Adrenal gland (tissue), 12 donors: ENCODE results near the gene NSRP1. TPM values are rescaled to one million over a fixed set of nuclear protein-coding genes. Genes with fewer than 3 reads are reported as not detected.

ENCODE experiments used
- DNase-seq, 7 donors: peaks; one replicate each; pipeline ENCODE4 v3.0.0-alpha.2; 2019 to 2020
- H3K27ac ChIP-seq, 5 donors: fragments of 200-600 bp; sonication (generic) in 4 of 5; 1 replicate in 3 of 5; 2 replicates in 2 of 5; pipeline versions ENCODE4 v1.5.1 to v1.8.0; 2016 to 2020; ENCODE audit warnings: mild to moderate bottlenecking in 1 of 5
- H3K27me3 ChIP-seq: fragments of 200-600 bp; 2 replicates; pipeline ENCODE4 v1.8.0; 2021
- H3K36me3 ChIP-seq, 2 donors: fragments of 200-600 bp; replicated peaks in 1 of 2; 1 replicate in 1 of 2; 2 replicates in 1 of 2; pipeline versions ENCODE4 v1.5.1 to v1.8.0; 2018 to 2022
- H3K4me1 ChIP-seq, 2 donors: fragments of 200-600 bp; replicated peaks in 1 of 2; 1 replicate in 1 of 2; 2 replicates in 1 of 2; pipeline versions ENCODE4 v1.5.1 to v1.8.0; 2018 to 2021
- H3K4me3 ChIP-seq, 4 donors: fragments of 200-600 bp; sonication (generic) in 3 of 4; one replicate each; pipeline ENCODE4 v1.5.1; 2016 to 2018
- H3K9me3 ChIP-seq, 3 donors: fragments of 200-600 bp; sonication (generic) in 1 of 3; replicated peaks in 1 of 3; 1 replicate in 2 of 3; 2 replicates in 1 of 3; pipeline versions ENCODE4 v1.5.1 to v1.8.0; 2016 to 2021
- POLR2A ChIP-seq, 2 donors: fragments of 450-650 bp; IDR thresholded peaks; one replicate each; pipeline ENCODE4 v1.6.1; 2017; ENCODE audit warnings: antibody characterized with exemption in 2 of 2, mild to moderate bottlenecking in 2 of 2, moderate library complexity in 1 of 2
- WGBS, 4 donors: extraction: QIAGEN DNeasy Blood & Tissue Kit in 2 of 4; methylation state at CpG; one replicate each; pipeline versions ENCODE4 v1.1.5 to v1.1.7; 2013 to 2017; 5-methylcytosine and 5-hydroxymethylcytosine counted together
- intact Hi-C, 2 donors: fragments of 100-400 bp; cut with DNase I; formaldehyde crosslinking; loops; one replicate each; pipeline versions ENCODE4 v1.14.1 to v1.15.0; 2022 to 2023
- polyA plus RNA-seq, 3 donors: library from polyadenylated mRNA; stranded (reverse); fragments of 200-250 nt in 2 of 3; fragments of 350-450 nt in 1 of 3; fragmentation: Illumina TruSeq in 1 of 3; extraction: RNeasy Lipid Tissue Mini Kit (QIAGEN cat#74804) in 1 of 3; gene quantifications; one replicate each; pipeline ENCODE4 v1.2.3, GENCODE V29; 2013 to 2014
- total RNA-seq, 9 donors: library from RNA; depleted of rRNA in 4 of 9; stranded (reverse); fragments of >200 nt in 4 of 9; fragments of 120-200 nt in 1 of 9; fragmentation: NEBNext Ultra II Directional in 1 of 9; extraction: Animal tissue kit (Norgen Biotek cat#: 25700) in 1 of 9; gene quantifications; one replicate each; pipeline versions ENCODE4 v1.1.0 to v1.2.4, GENCODE V29; 2013 to 2023
- TF ChIP-seq, protein P1 (sequence below), 6 experiments: fragments of 450-650 bp in 4 of 6; fragments of 200-600 bp in 2 of 6; sonication (generic) in 1 of 6; IDR thresholded peaks; 1 replicate in 5 of 6; 2 replicates in 1 of 6; pipeline versions ENCODE4 v1.5.1 to v1.8.0; 2016 to 2021; ENCODE audit warnings: antibody characterized with exemption in 6 of 6, mild to moderate bottlenecking in 2 of 6, moderate library complexity in 1 of 6
- donor health status: healthy with polysubstance abuse.
- donor health status: Bipolar disorder and iron deficiency.
- donor health status: DM: yes; HTN: yes; CAD: no.
- donor health status: DM: no; HTN: no; CAD: no.
- donor health status: DM: no; HTN: no; CAD: no.
- donor health status: DM: yes; HTN: yes; CAD: no.

Gene NSRP1
- total and polyA plus RNA-seq, 12 donors, result 8.9 to 63.6 (median 22.1) TPM

DNA sequence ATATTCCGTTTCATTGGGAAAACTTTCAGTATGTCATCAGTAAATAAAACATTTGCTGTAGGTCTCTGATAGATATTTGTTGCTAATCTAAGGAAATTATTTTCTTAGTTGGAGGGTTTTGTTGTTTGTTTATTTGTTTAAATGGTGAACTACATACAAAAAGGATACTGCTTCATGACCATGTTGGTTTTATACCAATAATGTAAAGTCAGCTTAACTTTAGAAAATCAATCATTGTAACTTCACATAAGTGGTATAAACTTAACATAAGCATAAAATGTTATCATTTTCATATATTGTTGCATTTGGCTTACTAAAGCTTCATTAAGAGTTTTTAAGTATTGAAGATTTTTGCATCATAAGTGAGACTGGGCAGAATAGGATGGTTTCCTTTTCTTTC, 57.9 kb downstream of the NSRP1 start:
- no peak for DNase-seq
- peaks cover 0 to 31% of the 10 kb centered on the region in 2 donors for H3K36me3 ChIP-seq

GRCh38 chr17:30176855-30177254, 60.2 kb downstream of the NSRP1 start:
- TF ChIP-seq POLR2A (IDR thresholded peaks at IDR 0.05), result no peak
- TF ChIP-seq, protein P1, sequence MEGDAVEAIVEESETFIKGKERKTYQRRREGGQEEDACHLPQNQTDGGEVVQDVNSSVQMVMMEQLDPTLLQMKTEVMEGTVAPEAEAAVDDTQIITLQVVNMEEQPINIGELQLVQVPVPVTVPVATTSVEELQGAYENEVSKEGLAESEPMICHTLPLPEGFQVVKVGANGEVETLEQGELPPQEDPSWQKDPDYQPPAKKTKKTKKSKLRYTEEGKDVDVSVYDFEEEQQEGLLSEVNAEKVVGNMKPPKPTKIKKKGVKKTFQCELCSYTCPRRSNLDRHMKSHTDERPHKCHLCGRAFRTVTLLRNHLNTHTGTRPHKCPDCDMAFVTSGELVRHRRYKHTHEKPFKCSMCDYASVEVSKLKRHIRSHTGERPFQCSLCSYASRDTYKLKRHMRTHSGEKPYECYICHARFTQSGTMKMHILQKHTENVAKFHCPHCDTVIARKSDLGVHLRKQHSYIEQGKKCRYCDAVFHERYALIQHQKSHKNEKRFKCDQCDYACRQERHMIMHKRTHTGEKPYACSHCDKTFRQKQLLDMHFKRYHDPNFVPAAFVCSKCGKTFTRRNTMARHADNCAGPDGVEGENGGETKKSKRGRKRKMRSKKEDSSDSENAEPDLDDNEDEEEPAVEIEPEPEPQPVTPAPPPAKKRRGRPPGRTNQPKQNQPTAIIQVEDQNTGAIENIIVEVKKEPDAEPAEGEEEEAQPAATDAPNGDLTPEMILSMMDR (IDR thresholded peaks at IDR 0.05), result no peak
- Histone ChIP-seq H3K27ac (no peak overlapping the region), H3K4me1 (peaks cover 0 to 9% of the 10 kb centered on the region in 2 donors), H3K27me3 (no peaks in the 10 kb centered on the region), H3K36me3 (peaks cover 0 to 54% of the 10 kb centered on the region in 2 donors), H3K9me3 (no peaks in the 10 kb centered on the region), H3K4me3 (no peak overlapping the region)
- WGBS, 4 donors, result 90 to 98% (median 94%) methylated on average over 5 of the region's 5 CpGs
- DNase-seq, result no peak
- intact Hi-C loops, result no loop called here

More for the DNA sequence above, 57.9 kb downstream of the NSRP1 start:
- Histone ChIP-seq H3K4me1 (peaks cover 0 to 9% of the 10 kb centered on the region in 2 donors), H3K27ac (no peak overlapping the region), H3K9me3 (no peaks in the 10 kb centered on the region), H3K27me3 (no peaks in the 10 kb centered on the region), H3K4me3 (no peak overlapping the region)
- TF ChIP-seq POLR2A (IDR thresholded peaks at IDR 0.05), result no peak
- TF ChIP-seq, protein P1 (IDR thresholded peaks at IDR 0.05), result no peak
- intact Hi-C loops, result no loop called here
- WGBS, 4 donors, result 91 to 97% (median 95%) methylated on average over 1 of the region's 1 CpG

DNA sequence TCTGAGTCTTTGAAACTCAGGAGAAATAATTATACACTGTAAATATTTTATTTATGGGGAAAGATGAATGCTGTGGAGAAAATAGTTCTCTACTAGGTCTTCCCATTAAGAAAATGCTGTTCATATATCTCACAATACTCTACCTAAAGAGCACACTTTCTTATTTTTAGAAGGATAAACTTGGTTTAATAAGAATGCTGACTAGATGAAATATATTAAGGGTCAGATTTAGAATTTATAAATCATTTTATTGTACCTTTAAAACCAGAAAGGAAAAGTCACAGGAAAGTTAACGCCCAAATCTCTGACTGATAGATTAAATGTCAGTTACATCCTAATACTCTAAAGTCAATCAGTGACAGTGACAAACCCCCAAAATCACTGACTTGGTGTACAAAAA, 70.1 kb downstream of the NSRP1 start:
- intact Hi-C loops, result no loop called here
- Histone ChIP-seq H3K4me3 (no peak overlapping the region), H3K27me3 (no peaks in the 10 kb centered on the region), H3K4me1 (no peaks in the 10 kb centered on the region), H3K27ac (no peak overlapping the region), H3K9me3 (no peaks in the 10 kb centered on the region), H3K36me3 (peaks cover 0 to 39% of the 10 kb centered on the region in 2 donors)
- no peak for DNase-seq
- TF ChIP-seq POLR2A (IDR thresholded peaks at IDR 0.05), result no peak
- TF ChIP-seq, protein P1 (IDR thresholded peaks at IDR 0.05), result no peak
- 85 to 98% (median 93%) methylated on average over 1 of the region's 1 CpG for WGBS, 4 donors

DNA sequence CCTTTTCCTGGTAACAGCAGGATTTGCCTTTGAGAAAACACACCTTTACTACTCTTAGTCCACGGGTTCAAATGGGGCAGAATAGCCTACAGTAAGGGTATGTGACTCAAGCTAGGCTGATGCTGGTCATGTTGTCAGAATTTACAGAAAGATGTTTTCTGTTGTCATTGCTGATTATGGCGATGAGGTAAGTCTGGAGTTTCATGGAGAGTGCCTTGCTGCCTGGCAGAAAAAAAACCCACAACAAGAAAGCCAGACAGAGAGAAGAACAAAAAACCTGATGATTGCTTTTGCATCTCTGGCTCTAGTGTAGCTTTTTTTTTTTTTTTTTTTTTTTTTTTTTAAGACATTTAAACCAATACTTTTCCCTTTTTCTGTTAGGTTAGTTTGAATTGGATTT, 71.0 kb downstream of the NSRP1 start:
- H3K27me3 ChIP-seq, result no peaks in the 10 kb centered on the region
- intact Hi-C loops, result no loop called here
- peaks cover 0 to 30% of the 10 kb centered on the region in 2 donors for H3K36me3 ChIP-seq
- no peak overlapping the region for H3K27ac ChIP-seq
- no peak for DNase-seq
- H3K4me1 ChIP-seq, result peaks cover 0 to 5% of the 10 kb centered on the region in 2 donors
- WGBS, 4 donors, result 87 to 95% (median 94%) methylated on average over 2 of the region's 2 CpGs
- H3K4me3 ChIP-seq, result no peak overlapping the region
- TF ChIP-seq, protein P1 (IDR thresholded peaks at IDR 0.05), result no peak
- no peak for TF ChIP-seq POLR2A (IDR thresholded peaks at IDR 0.05)
- no peaks in the 10 kb centered on the region for H3K9me3 ChIP-seq
